MM.1S (cell line): ENCODE results near the gene DOK6.

Experiments
- EZH2 ChIP-seq: fragments of 300-600 bp; sonication (generic); optimal IDR thresholded peaks from 2 replicates; pipeline ENCODE3; 2017; ENCODE audit warnings: low read depth, mild to moderate bottlenecking, antibody characterized with exemption, low read length, mixed read lengths
- TF ChIP-seq, protein P1 (sequence below): fragments of 300-600 bp; sonication (generic); IDR thresholded peaks from 2 replicates; pipeline ENCODE4 v1.5.1; 2016; ENCODE audit warnings: antibody characterized with exemption, low read length, mixed read lengths

DNA sequence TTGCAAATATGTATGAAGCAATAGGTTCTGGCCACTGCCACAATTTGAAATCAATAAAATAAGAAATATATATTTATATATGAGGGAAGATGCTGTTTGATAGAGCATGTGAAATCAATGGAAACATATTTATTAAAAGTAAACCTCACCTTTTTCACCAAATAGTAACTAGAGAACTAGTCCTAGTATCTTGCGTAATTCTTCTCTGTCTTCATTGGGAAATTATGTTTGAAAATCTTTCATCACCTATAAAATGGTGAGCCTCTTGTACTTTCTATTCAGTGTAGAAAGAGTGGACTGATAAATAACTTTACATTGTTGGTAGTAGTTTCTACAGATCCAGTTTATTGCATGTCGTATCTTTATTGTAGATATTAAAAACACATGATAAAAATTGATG is 444.0 kb downstream of the DOK6 start:
- TF ChIP-seq, protein P1, sequence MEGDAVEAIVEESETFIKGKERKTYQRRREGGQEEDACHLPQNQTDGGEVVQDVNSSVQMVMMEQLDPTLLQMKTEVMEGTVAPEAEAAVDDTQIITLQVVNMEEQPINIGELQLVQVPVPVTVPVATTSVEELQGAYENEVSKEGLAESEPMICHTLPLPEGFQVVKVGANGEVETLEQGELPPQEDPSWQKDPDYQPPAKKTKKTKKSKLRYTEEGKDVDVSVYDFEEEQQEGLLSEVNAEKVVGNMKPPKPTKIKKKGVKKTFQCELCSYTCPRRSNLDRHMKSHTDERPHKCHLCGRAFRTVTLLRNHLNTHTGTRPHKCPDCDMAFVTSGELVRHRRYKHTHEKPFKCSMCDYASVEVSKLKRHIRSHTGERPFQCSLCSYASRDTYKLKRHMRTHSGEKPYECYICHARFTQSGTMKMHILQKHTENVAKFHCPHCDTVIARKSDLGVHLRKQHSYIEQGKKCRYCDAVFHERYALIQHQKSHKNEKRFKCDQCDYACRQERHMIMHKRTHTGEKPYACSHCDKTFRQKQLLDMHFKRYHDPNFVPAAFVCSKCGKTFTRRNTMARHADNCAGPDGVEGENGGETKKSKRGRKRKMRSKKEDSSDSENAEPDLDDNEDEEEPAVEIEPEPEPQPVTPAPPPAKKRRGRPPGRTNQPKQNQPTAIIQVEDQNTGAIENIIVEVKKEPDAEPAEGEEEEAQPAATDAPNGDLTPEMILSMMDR = no peak
- no peak for TF ChIP-seq EZH2
